NCI-H446 treated with DMSO at 0.1 percent for 48 hours (cell line): ENCODE measurements around the gene MDM2.

Source experiments
- DNase-seq: peaks from one replicate; lab custom pipeline; 2025; lab: John Stamatoyannopoulos, UW

The MDM2 gene

DNA sequence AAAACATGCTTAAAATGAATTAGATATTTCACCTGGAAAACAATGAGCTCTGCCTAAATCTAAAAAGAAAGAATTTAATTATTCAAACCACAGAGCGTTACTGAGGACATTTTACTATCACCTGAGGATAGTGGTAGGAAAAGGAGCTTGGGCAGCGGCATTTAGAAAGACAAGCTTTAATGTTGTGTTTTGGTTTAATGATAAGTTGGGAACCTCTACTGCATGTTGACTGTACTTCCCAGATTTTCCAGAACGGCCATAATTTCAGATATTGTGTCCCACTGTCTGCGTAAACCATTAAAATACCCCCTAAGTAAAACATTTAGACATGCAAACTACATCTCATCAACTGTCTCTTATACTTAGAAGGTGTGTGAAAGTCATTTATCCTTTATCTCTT lies 69.6 kb downstream of the MDM2 start:
- DNase-seq, result no peak

DNA sequence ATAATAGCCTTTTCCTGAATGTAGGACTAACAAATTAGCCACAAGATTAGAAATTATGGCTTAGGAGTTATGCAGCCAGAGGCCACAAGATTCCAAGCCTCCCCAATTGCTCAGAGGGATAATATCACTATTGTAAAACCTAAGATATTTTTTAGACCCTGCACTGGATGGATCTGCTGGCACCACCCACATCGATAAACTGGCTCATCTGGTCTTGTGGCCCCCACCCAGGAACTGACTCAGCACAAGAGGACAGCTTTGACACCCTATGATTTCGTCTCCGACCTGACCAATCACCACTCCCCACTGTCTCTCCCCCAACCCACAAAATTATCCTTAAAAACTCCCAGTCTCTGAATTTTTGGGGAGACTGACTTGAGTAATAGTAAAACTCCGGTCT lies 70.3 kb downstream of the MDM2 start:
- DNase-seq, result no peak

DNA sequence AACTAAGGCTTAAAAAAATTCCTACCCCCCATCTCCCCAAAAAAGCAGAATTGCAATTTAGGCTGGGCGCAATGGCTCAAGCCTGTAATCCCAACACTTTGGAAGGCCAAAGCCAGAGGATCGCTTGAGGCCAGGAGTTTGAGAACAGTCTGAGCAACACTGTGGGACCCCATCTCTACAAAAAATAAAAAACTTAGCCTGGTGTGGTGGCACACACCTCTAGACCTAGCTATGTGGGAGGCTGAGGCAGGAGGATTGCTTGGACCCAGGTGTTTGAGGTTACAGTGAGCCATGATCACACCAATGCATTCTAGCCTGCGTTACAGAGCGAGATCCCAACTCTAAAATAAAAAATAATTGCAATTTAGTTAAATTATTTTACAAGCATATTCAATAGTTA lies 70.9 kb downstream of the MDM2 start:
- DNase-seq, result no peak

DNA sequence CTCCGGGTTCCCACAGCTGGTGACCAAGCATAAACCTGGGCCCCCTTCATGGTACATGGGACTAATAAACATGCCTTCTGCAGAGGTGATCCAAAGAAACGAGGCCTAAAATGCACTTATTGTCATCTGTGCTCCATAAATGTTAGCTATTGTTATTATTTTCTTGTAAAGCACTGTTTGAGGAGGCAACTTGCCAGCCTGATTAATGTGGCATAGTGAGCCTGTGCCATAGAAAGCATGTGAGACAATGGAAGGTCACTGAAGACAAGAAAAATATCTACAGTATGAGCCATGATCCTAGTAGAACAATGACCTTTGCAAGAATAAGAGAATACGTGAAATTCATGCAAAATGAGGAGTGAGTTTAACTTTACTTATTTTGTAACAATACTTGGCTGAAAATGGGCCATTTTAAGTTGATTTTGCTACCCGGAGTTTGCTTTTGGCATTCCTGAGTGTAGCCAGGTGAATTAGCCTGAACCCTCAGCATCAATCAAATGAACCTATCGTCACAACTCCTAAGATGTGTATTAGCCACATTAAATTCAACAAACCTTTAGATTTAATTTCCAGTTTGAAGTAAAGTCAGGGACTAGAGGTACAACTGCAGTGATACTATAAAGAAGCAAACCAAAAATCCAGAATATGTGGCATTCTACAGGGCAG lies 72.8 kb downstream of the MDM2 start:
- DNase-seq, result no peak

DNA sequence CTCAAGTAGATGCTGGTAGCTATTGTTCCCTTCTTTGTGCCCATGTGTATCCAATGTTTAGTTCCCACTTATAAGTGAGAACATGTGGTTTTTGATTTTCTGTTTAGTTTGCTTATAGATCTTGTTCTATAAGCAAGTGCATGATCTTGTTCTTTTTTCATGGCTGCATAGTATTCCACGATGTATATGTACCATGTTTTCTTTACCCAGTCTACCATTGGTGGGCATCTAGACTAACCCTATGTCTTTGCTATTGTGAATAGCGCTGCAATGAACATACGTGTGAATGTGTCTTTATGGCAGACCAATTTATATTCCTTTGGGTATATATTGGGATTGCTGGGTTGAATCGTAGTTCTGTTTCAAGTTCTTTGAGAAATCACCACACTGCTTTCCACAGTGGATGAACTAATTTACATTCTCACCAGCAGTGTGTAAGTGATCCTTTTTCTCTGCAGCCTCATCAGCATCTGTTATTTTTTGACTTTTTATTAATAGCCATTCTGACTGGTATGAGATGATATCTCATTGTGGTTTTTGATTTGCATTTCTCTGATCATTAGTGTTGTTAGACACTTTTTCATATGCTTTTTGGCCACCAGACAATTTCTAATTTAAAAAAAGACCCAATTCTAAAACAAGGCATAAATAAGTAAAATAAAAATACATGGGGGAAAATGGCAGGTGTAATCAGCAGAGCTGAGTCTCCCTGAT lies 74.4 kb downstream of the MDM2 start:
- DNase-seq, result no peak

DNA sequence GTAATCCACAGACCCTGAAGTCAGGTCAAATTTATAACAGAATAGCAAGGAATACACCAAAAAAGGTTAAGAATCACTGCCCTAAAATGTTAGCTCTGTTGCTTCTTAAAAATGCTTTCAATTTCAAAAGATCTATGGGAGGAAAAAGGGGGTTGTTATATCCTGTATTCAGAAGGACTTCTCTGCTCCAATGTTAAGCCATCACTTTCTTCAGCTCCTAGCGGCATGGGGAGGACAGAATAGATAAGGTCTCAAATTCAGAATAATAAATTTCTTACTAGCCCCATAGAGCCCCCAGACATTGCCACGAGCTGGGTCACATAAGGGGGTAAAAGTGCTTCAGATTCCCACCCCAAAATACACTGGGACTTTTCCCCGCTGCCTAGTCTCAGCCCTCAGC lies 75.2 kb downstream of the MDM2 start:
- no peak for DNase-seq

DNA sequence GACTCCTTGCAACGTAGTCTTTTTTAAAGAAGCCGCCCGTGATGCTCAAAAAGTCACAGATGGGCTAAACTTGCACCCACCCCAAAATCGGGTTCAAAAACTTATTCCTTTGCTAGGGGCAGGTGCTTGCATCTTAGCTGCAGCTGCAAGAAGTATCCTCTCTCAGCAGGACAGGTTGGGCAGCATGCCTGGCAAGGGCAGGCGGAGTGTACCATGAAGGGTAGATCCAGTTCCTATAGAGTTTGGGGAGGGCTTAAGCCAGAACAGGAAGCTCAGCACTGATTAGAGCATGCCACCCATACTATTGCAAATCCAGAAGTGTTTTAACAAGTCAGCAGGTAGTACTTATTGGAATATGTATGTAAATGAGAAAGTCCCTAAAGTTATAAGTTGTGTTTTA lies 76.3 kb downstream of the MDM2 start:
- DNase-seq, result no peak

DNA sequence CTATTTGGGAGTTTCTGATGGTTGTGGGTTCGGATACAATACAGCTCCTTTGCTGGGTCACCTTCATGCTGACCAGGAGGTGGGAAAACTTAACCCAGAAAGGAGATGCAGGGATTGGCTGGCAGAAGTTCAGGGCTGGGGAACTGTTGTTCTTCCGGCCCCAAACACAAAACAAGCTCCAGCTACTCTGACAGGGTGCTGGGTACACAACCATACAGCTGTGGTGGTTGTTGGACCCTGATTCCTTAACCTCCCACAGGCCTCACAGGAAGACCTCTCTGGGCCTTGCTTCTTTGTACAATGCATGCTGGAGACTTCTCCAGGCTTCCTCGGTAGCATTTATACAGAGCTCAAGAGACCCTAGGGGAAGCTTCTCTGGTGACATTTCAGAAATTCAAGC lies 77.4 kb downstream of the MDM2 start:
- DNase-seq, result no peak

DNA sequence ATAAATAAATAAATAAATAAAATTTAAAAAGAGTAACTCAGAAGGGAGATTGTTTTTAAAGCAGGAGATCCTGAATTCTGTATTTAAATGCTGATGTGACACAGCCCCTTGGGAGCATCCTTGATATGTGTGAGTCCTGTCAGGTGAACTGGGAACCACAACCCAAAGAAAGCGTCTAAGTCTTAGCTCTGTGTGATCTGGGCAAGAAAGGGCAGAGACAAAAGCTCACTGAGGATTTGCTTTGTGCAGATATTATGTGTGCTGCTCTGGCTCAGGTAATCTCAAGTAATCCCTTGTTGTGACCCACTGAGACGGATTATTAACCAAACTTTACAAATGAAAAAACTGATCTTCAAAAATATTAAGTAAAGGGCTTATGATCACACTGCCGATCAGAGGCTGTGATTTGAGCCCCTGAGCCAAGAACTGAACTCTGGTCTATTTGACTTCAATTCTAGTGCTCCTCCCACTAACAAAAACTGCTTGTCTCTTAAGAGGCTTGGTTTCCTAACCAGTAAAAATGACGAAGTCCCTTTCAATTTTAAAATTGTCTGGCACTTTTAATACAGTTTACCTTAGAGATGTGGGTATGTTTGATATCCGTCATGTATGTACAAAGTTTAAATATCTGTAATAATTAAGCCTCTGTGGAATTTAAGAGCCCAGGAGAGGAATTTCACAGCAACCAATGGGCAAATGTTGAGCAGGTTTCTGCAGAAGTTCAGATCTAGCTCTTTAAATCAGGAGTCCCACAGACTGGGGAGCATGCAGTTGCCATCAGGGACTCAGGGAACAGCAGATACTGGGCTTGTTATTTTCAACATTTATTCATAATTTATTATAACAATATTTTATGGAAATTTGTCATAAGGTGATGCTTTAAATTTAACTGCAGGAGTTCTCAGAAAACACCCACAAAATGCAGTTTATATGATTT lies 78.9 kb downstream of the MDM2 start:
- DNase-seq, result no peak

DNA sequence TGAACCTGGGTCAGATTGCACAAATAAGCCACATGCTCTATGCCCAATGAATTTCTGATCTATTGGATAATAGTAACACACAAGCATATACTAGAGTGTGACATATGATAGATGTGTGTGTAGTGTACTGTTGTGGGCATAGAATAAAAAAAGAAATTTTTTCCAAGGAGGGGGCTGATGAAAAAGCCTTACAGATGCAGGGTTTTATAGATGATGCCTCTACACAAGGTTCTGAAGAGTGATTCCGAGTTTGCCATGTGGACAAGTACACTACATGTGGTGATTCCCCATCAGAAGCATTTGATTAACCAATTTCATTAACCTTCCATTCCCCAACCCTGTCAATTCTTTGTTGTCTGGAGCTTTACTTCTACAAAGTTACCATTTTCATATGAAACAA lies 79.7 kb downstream of the MDM2 start:
- no peak for DNase-seq

DNA sequence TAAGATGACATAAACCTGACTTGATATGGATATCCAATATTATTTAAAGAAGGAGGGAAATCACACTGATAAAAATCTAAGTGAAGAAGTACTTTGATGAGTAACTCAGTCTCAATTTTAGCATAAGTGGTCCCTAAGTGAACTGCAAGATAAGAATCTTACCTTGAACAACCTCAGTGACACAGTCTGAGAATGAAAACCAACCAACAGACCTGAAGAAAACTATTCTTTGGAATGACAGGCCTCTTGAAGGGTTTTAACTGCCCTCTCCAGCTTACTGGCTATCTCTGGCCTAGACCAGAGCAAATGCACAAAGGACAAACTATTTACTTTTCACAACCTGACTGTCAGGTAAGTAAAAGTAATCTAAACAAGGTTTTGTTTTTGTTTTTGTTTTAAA lies 80.3 kb downstream of the MDM2 start:
- no peak for DNase-seq

DNA sequence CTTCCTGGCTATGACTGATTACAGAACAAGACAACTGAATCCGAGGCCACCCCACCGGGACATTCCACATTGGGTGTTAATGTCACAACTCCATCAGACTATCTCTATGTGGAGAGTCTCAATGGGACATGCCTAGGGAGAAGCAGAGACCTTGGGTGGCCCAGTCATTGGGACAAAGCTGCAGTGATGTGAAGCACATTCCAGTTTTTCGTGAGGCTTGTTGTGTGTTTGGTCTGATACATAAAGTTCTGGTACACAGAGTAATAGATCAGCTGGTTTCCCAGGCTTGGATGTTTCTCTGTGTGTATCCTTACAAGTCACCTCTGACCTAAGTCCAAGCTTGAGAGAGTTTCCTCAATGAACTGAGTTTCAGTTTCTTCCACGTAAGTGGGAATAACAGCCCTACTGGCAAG lies 82.7 kb downstream of the MDM2 start:
- DNase-seq, result no peak

DNA sequence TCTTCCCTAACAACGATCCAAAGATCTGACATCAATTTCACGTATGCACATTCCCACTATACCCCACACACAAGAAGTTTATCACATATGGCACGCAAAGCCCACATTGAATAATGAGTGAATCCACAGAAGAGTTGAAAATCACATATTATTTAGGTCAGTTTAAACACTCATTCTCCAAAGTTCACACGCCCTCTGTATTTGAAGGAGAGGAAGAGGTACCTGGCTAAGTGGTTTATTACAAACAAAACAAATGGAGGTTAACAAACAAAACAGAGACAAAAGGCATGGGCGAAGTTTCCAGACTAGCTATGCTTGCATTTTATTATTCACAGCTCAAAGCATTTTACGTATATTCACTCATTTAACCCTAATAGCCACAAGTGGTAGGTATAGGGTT lies 83.2 kb downstream of the MDM2 start:
- no peak for DNase-seq

DNA sequence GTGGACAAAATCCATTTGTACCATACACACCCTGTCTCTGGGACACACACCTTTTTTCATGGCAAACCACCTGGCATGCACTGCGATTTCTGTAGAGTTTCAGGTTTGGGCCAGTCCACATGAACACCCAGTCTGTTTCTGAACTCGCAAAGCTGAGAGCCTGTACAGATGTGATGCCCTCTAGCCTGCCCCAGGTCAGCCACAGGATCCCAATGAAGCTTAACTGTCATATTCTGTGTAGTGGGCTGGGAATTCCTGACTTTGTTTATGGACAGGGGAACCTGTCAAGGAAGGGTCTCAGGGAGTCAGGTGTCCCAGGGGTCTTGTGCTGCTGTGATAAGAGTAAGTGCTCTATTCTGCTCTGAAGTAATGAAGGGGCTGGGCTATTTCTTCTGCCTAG lies 85.2 kb downstream of the MDM2 start:
- no peak for DNase-seq

DNA sequence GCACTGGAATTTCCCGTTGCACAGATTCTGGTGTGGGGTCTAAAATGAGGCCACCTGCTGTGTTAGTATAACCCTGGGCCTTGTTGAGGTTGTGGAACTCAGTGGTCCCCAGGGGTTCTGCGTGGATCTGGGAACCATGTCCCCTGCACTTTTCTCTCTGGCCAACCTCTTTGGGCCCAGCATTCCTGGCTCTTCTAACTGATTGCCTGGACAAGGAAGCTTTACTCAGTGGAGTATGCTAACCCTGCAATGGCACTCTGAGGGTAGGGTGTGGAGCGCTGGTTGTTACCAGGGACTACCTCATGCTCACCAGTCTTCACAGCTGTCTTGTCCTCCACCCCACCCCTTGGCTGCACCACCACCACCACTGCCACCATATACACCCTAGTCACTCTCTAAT lies 85.8 kb downstream of the MDM2 start:
- no peak for DNase-seq

DNA sequence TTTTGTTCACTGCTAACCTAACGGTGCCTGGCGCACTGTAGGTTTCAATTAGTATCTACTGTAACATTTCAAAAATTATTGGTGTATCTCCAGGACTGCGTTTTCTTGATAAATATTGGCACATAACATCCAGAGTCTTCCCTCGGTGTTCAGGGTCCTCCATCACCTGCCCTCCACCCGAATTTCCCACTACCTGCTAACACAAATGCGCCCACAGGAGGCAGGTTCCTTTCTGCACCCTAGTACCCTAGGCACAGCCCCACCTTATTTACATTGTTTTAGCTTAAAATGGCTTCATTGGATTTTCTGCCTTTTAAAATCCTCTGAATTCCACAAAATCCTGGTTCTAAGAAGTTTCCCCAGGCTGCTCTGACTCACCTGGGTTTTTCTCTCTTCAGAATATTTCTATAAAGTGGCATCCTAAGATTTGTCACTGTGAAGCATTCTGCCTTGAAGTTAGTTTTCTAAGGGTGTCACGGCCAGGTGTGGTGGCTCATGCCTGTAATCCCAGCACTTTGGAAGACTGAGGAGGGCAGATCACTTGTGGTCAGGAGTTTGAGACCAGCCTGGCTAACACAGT lies 86.4 kb downstream of the MDM2 start:
- no peak for DNase-seq

DNA sequence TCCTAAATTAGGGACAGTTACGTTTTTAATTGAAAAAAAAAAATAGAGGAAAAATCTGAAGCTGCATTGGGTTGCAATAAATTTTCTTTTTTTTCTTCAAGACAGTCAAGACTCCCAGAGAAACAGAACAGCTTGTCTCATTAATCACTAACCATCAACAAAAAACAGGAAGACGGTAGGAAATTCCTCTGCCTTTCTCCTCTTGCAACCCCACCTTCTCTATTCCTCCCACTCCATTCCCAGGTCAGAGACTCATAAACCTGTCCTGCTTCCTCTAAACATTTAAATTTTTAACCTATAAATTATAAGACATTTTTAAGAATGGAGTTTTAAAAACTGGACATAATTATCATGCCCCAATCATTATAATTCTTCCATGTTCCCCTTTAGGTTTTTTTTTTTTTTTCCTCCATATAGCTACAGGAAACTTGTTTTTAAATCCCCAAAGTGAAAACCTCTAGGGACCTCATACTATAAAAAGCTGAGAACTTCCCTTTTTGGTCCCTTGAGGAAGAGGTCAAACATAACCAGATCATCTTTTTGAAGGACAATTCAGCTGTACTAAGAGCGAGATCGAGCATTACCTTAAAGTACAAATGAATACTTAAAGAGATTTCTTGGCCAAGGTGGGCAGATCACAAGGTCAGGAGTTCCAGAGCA lies 89.0 kb downstream of the MDM2 start:
- no peak for DNase-seq

DNA sequence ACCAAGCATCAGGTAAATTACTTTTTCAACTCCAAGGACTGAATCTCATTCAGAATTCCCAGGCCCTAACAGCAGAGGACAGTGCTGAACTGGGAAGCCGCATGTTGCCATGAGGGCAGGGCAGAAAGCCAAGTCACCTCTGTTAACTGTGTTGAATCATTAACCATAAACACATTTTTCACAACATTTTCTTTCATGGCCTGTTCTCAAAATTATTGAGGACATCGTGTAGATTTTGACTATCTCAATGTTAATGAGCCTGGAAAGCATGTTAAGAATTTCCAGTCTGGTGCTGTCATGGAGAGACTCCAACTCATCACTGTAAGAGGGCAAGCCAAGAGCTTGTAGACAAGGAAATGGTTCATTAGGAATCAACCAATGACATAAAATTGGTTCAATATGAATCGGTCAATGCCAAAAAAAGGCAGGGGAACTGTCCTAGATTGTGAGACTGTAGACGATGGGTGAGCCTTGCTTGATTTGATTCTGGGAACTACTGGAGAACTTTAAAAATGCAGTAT lies 91.3 kb downstream of the MDM2 start:
- peak; percentile 66 for DNase-seq

DNA sequence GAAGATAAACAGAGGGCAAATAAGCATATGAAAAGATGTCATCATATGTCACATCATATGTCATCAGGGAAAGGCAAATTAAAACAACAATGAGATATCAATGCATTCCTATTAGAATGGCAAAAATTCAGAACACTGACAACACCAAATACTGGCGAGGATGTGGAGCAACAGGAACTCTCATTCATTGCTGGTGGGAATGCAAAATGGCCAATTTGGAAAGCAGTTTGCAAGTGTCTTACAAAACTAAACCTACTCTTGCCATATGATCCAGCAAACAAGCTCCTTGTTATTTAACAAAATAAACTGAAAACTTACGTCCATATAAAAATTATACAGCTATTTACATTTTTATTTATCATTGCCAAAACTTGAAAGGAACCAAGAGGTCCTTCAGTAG lies 92.3 kb downstream of the MDM2 start:
- no peak for DNase-seq
